GM23338 (cell line): ENCODE results near the gene OGA. TPM values are rescaled to one million over a fixed set of nuclear protein-coding genes. Genes with fewer than 3 reads are reported as not detected.

ENCODE experiments used
- ATAC-seq: fragments of 200-7000 bp; cut with Tn5 transposase; 3 replicates; pipeline ENCODE4 v1.9.1; 2020
- DNase-seq: peaks from one replicate; pipeline ENCODE4 v3.0.0-alpha.2; 2015; ENCODE audit warnings: low spot score
- H2AFZ ChIP-seq: fragments of 200-600 bp; sonication (generic); 2 replicates; pipeline ENCODE4 v1.8.0; 2016; ENCODE audit warnings: antibody characterized with exemption, mild to moderate bottlenecking, moderate library complexity
- H3F3A ChIP-seq: fragments of 200-600 bp; sonication (generic); replicated peaks from 2 replicates; pipeline ENCODE4 v1.8.0; 2017; ENCODE audit warnings: antibody characterized with exemption, mixed run types, low read depth
- H3K27ac ChIP-seq: fragments of 200-600 bp; sonication (generic); 2 replicates; pipeline ENCODE4 v1.6.1; 2016; ENCODE audit warnings: low read depth
- H3K27me3 ChIP-seq: fragments of 200-600 bp; sonication (generic); 2 replicates; pipeline ENCODE4 v1.8.0; 2016; ENCODE audit warnings: mild to moderate bottlenecking, mixed run types, moderate library complexity; ENCODE audit not compliant: insufficient read depth
- H3K36me3 ChIP-seq: fragments of 200-600 bp; sonication (generic); 2 replicates; pipeline ENCODE4 v1.8.0; 2016; ENCODE audit warnings: mild to moderate bottlenecking; ENCODE audit not compliant: insufficient read depth
- H3K4me1 ChIP-seq: fragments of 200-600 bp; sonication (generic); 2 replicates; pipeline ENCODE4 v1.8.0; 2016; ENCODE audit warnings: mild to moderate bottlenecking, moderate library complexity; ENCODE audit not compliant: insufficient read depth
- H3K4me2 ChIP-seq: fragments of 200-600 bp; sonication (generic); 2 replicates; pipeline ENCODE4 v1.7.1; 2017; ENCODE audit warnings: mixed run types
- H3K4me3 ChIP-seq: fragments of 200-600 bp; sonication (generic); 2 replicates; pipeline ENCODE4 v1.6.1; 2016; ENCODE audit warnings: mixed run types
- H3K79me2 ChIP-seq: fragments of 200-600 bp; sonication (generic); replicated peaks from 2 replicates; pipeline ENCODE4 v1.8.0; 2017; ENCODE audit warnings: mild to moderate bottlenecking; ENCODE audit not compliant: insufficient read depth
- H3K9me2 ChIP-seq: fragments of 200-600 bp; sonication (generic); 2 replicates; pipeline ENCODE4 v1.8.0; 2017; ENCODE audit not compliant: insufficient read depth
- H4K20me1 ChIP-seq: fragments of 200-600 bp; sonication (generic); replicated peaks from 2 replicates; pipeline ENCODE4 v1.8.0; 2017; ENCODE audit warnings: mild to moderate bottlenecking; ENCODE audit not compliant: insufficient read depth
- H3K27ac Mint-ChIP-seq: 2 replicates; pipeline ENCODE4 v1.8.0; 2020; ENCODE audit warnings: inconsistent platforms, mild to moderate bottlenecking, moderate library complexity, mixed read lengths
- H3K27me3 Mint-ChIP-seq: 3 replicates; pipeline ENCODE4 v1.8.0; 2022; ENCODE audit warnings: low read depth, mild to moderate bottlenecking, moderate library complexity, mixed read lengths, inconsistent platforms; ENCODE audit not compliant: insufficient read depth, poor library complexity
- H3K36me3 Mint-ChIP-seq: 3 replicates; pipeline ENCODE4 v1.8.0; 2021; ENCODE audit warnings: low read depth, mild to moderate bottlenecking, inconsistent platforms, moderate library complexity, mixed read lengths
- H3K4me1 Mint-ChIP-seq: 3 replicates; pipeline ENCODE4 v1.8.0; 2020; ENCODE audit warnings: mild to moderate bottlenecking, inconsistent platforms, mixed read lengths
- H3K4me3 Mint-ChIP-seq: 3 replicates; pipeline ENCODE4 v1.8.0; 2021; ENCODE audit warnings: moderate library complexity, mild to moderate bottlenecking, inconsistent platforms, mixed read lengths
- H3K9me3 Mint-ChIP-seq: 3 replicates; pipeline ENCODE4 v1.8.0; 2020; ENCODE audit warnings: moderate library complexity, mild to moderate bottlenecking, inconsistent platforms, mixed read lengths
- EZH2 ChIP-seq: fragments of 200-600 bp; sonication (generic); IDR thresholded peaks from one replicate; pipeline ENCODE4 v1.8.0; 2017; ENCODE audit warnings: antibody characterized with exemption, mild to moderate bottlenecking, low read depth; ENCODE audit not compliant: unreplicated experiment
- EZH2phosphoT487 ChIP-seq: fragments of 200-600 bp; sonication (generic); IDR thresholded peaks from one replicate; pipeline ENCODE4 v1.8.1; 2018; ENCODE audit warnings: antibody characterized with exemption; ENCODE audit not compliant: unreplicated experiment
- NANOG ChIP-seq: IDR thresholded peaks from 2 replicates; pipeline ENCODE4 v1.6.1; 2016; ENCODE audit warnings: antibody characterized with exemption, borderline replicate concordance
- POLR2AphosphoS5 ChIP-seq: IDR thresholded peaks from 2 replicates; pipeline ENCODE4 v1.6.1; 2016; ENCODE audit warnings: antibody characterized with exemption, low read depth
- REST ChIP-seq: IDR thresholded peaks from one replicate; pipeline ENCODE4 v1.6.1; 2018; ENCODE audit warnings: antibody characterized with exemption; ENCODE audit not compliant: unreplicated experiment
- ZNF462 ChIP-seq: fragments of 250-450 bp; sonication (Bioruptor Pico); IDR thresholded peaks from 2 replicates; pipeline ENCODE4 v1.5.0; 2020; ENCODE audit warnings: mild to moderate bottlenecking, moderate library complexity
- polyA plus RNA-seq: library from polyadenylated mRNA; unstranded; fragments of >200 nt; fragmentation: Nextera tagmentation; extraction: Ambion mirVana; gene quantifications from 2 replicates; pipeline ENCODE4 v1.2.1, GENCODE V29; 2016
- total RNA-seq: library from RNA; depleted of rRNA; stranded (reverse); fragments of >200 nt; shearing (Covaris generic); gene quantifications from 2 replicates; pipeline ENCODE4 v1.2.3, GENCODE V29; 2014
- TF ChIP-seq, protein P1 (sequence below): IDR thresholded peaks from 2 replicates; pipeline ENCODE4 v1.6.1; 2016; ENCODE audit warnings: antibody characterized with exemption

OGA gene
- total and polyA plus RNA-seq, 2 experiments from 2014 or later: 68.4 to 131 TPM

GRCh38 chr10:101771380-101771779 lies 46.9 kb downstream of the OGA start:
- no peak overlapping the region for H3K4me2 ChIP-seq
- no peak for DNase-seq
- H3K36me3 Mint-ChIP-seq: no peaks in the 10 kb centered on the region; the same call in 2 of the 3 replicates
- H3K9me2 ChIP-seq: no peaks in the 10 kb centered on the region
- H3K9me3 Mint-ChIP-seq: no peaks in the 10 kb centered on the region
- no peak overlapping the region for H3K27ac ChIP-seq
- no peaks in the 10 kb centered on the region for H3K36me3 ChIP-seq
- peaks cover 40% of the 10 kb centered on the region for H3K4me1 Mint-ChIP-seq
- peaks cover 28% of the 10 kb centered on the region for H3K4me1 ChIP-seq
- no peak overlapping the region for H2AFZ ChIP-seq
- H3K27me3 ChIP-seq: peaks cover 47% of the 10 kb centered on the region
- no peak for ATAC-seq
- no peak for TF ChIP-seq ZNF462
- no peak for TF ChIP-seq EZH2
- H4K20me1 ChIP-seq: no peaks in the 10 kb centered on the region
- no peak overlapping the region for H3K4me3 ChIP-seq
- no peak overlapping the region for H3K27ac Mint-ChIP-seq
- peaks cover 11% of the 10 kb centered on the region; the same call in 1 of the 2 replicates for H3F3A ChIP-seq
- no peaks in the 10 kb centered on the region for H3K79me2 ChIP-seq
- peaks cover 56% of the 10 kb centered on the region for H3K27me3 Mint-ChIP-seq
- H3K4me3 Mint-ChIP-seq: peak overlapping the region; percentile 33; the same call in 1 of the 3 replicates

GRCh38 chr10:101770331-101771215 lies 47.7 kb downstream of the OGA start:
- H3K36me3 Mint-ChIP-seq: no peaks in the 10 kb centered on the region; the same call in 2 of the 3 replicates
- Histone ChIP-seq H3F3A (peaks cover 11% of the 10 kb centered on the region; the same call in 1 of the 2 replicates), H3K9me2 (no peaks in the 10 kb centered on the region), H2AFZ (no peak overlapping the region), H4K20me1 (no peaks in the 10 kb centered on the region), H3K4me3 (no peak overlapping the region), H3K36me3 (no peaks in the 10 kb centered on the region), H3K4me2 (no peak overlapping the region), H3K27me3 (peaks cover 44% of the 10 kb centered on the region), H3K4me1 (peaks cover 28% of the 10 kb centered on the region), H3K79me2 (no peaks in the 10 kb centered on the region), H3K27ac (no peak overlapping the region)
- no peak for DNase-seq
- H3K9me3 Mint-ChIP-seq: no peaks in the 10 kb centered on the region
- peaks cover 40% of the 10 kb centered on the region for H3K4me1 Mint-ChIP-seq
- H3K27ac Mint-ChIP-seq: no peak overlapping the region
- no peak for ATAC-seq
- H3K27me3 Mint-ChIP-seq: peaks cover 55% of the 10 kb centered on the region
- no peak overlapping the region for H3K4me3 Mint-ChIP-seq
- no peak for TF ChIP-seq POLR2AphosphoS5
- TF ChIP-seq EZH2phosphoT487: no peak
- no peak for TF ChIP-seq REST
- TF ChIP-seq, protein P1, sequence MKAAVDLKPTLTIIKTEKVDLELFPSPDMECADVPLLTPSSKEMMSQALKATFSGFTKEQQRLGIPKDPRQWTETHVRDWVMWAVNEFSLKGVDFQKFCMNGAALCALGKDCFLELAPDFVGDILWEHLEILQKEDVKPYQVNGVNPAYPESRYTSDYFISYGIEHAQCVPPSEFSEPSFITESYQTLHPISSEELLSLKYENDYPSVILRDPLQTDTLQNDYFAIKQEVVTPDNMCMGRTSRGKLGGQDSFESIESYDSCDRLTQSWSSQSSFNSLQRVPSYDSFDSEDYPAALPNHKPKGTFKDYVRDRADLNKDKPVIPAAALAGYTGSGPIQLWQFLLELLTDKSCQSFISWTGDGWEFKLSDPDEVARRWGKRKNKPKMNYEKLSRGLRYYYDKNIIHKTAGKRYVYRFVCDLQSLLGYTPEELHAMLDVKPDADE: no peak
- TF ChIP-seq NANOG: no peak
